SK-N-MC (cell line): Measurements from ENCODE around the gene TUBA1B.

ENCODE experiments used
- EZH2 ChIP-seq: fragments of 200-600 bp; sonication (generic); IDR thresholded peaks from one replicate; pipeline ENCODE4 v1.6.1; 2017; ENCODE audit warnings: antibody characterized with exemption
- POLR2AphosphoS5 ChIP-seq: IDR thresholded peaks from 2 replicates; pipeline ENCODE4 v1.6.1; 2012; ENCODE audit warnings: mild to moderate bottlenecking, low read depth, low read length, borderline replicate concordance

DNA sequence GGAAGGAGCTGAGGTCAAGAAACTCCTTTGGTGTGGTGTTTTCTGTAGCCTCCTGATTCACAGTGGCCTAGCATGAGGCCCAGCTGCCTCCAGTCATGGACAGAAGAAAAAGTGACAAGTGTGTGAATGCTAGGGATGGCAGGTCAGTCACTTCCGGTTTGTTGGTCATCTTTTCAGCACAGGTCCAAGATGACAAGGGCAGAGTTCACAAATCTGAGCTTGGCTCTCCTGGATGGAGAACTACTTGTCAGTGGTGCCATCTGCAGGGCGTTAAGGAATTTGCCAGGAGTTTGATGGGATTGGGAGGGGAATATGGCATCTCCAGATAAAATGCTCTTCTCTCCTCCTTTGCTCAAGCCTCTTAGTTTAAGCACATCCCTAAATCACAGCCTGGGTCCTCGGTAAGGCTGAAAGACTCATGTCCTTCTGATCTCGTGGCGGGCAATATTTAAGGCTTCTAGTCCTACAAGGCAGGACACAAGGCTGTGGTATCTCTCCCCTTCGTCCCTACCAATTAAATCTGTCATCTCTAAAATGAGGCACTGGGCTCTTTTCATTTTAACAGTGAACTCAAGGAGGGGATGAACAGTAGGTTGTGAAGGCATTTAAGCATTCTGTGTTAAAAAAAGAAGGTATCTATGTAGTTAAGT is 10.0 kb downstream of the TUBA1B start:
- TF ChIP-seq POLR2AphosphoS5 (no peak), EZH2 (no peak)
